ENCODE results near the gene SNRK.

DNA sequence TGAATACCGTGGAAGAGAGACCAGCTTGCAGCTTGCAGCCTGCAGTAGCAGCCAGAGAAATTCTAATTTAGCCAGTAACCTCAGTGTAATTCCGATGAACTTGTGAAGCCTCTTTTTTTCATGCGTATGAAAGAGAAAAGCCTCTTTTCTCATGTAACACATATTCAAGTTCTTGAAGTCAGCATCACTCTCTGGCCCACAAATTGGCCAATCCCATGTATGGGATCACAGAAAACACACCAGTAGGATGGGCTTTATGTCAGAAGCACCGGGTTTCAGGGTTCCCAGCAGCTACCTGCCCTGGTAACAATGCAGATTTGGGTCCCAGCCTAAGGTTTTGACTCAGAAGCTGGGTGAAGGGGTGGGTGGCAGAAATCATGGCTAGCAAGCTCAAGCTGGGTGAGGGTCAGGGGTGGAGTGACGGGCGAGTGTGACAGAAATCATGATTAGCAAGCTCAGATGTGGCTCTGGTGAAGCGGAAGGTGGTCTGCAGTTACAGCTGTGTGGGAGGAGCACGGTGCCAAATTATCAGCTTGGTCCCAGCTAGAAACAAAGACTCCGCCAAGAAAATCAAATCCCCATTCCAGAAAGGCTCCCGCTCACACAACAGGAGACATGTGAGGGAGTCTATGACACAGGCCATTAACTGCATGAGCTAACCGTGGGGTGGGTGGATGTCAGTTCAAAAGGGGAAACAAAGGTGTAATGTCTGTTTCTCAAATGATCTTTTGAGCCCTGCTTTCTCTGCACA is 86.6 kb downstream of the SNRK start:
- TF ChIP-seq, protein P1, sequence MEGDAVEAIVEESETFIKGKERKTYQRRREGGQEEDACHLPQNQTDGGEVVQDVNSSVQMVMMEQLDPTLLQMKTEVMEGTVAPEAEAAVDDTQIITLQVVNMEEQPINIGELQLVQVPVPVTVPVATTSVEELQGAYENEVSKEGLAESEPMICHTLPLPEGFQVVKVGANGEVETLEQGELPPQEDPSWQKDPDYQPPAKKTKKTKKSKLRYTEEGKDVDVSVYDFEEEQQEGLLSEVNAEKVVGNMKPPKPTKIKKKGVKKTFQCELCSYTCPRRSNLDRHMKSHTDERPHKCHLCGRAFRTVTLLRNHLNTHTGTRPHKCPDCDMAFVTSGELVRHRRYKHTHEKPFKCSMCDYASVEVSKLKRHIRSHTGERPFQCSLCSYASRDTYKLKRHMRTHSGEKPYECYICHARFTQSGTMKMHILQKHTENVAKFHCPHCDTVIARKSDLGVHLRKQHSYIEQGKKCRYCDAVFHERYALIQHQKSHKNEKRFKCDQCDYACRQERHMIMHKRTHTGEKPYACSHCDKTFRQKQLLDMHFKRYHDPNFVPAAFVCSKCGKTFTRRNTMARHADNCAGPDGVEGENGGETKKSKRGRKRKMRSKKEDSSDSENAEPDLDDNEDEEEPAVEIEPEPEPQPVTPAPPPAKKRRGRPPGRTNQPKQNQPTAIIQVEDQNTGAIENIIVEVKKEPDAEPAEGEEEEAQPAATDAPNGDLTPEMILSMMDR (tag by site-specific recombination; IDR thresholded peaks at IDR 0.05): no peak
- TF ChIP-seq ZNF558 (tag by site-specific recombination; IDR thresholded peaks at IDR 0.05) (no peak), ZNF2 (tag by site-specific recombination; IDR thresholded peaks at IDR 0.05) (no peak), ZNF707 (tag by site-specific recombination; IDR thresholded peaks at IDR 0.05) (no peak), ZNF596 (tag by site-specific recombination; IDR thresholded peaks at IDR 0.05) (no peak), ZFHX2 (tag by site-specific recombination; conservative IDR thresholded peaks at IDR 0.05) (no peak; the same call in 1 of the 2 replicates), ZNF660 (tag by site-specific recombination; IDR thresholded peaks at IDR 0.05) (no peak), ZNF585B (tag by site-specific recombination; IDR thresholded peaks at IDR 0.05) (no peak)
- TF ChIP-seq, protein P2, sequence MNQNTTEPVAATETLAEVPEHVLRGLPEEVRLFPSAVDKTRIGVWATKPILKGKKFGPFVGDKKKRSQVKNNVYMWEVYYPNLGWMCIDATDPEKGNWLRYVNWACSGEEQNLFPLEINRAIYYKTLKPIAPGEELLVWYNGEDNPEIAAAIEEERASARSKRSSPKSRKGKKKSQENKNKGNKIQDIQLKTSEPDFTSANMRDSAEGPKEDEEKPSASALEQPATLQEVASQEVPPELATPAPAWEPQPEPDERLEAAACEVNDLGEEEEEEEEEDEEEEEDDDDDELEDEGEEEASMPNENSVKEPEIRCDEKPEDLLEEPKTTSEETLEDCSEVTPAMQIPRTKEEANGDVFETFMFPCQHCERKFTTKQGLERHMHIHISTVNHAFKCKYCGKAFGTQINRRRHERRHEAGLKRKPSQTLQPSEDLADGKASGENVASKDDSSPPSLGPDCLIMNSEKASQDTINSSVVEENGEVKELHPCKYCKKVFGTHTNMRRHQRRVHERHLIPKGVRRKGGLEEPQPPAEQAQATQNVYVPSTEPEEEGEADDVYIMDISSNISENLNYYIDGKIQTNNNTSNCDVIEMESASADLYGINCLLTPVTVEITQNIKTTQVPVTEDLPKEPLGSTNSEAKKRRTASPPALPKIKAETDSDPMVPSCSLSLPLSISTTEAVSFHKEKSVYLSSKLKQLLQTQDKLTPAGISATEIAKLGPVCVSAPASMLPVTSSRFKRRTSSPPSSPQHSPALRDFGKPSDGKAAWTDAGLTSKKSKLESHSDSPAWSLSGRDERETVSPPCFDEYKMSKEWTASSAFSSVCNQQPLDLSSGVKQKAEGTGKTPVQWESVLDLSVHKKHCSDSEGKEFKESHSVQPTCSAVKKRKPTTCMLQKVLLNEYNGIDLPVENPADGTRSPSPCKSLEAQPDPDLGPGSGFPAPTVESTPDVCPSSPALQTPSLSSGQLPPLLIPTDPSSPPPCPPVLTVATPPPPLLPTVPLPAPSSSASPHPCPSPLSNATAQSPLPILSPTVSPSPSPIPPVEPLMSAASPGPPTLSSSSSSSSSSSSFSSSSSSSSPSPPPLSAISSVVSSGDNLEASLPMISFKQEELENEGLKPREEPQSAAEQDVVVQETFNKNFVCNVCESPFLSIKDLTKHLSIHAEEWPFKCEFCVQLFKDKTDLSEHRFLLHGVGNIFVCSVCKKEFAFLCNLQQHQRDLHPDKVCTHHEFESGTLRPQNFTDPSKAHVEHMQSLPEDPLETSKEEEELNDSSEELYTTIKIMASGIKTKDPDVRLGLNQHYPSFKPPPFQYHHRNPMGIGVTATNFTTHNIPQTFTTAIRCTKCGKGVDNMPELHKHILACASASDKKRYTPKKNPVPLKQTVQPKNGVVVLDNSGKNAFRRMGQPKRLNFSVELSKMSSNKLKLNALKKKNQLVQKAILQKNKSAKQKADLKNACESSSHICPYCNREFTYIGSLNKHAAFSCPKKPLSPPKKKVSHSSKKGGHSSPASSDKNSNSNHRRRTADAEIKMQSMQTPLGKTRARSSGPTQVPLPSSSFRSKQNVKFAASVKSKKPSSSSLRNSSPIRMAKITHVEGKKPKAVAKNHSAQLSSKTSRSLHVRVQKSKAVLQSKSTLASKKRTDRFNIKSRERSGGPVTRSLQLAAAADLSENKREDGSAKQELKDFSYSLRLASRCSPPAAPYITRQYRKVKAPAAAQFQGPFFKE (tag by site-specific recombination; IDR thresholded peaks at IDR 0.05; ENCODE audit: borderline replicate concordance): no peak
- TF ChIP-seq, protein P3, sequence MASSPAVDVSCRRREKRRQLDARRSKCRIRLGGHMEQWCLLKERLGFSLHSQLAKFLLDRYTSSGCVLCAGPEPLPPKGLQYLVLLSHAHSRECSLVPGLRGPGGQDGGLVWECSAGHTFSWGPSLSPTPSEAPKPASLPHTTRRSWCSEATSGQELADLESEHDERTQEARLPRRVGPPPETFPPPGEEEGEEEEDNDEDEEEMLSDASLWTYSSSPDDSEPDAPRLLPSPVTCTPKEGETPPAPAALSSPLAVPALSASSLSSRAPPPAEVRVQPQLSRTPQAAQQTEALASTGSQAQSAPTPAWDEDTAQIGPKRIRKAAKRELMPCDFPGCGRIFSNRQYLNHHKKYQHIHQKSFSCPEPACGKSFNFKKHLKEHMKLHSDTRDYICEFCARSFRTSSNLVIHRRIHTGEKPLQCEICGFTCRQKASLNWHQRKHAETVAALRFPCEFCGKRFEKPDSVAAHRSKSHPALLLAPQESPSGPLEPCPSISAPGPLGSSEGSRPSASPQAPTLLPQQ (tag by site-specific recombination; IDR thresholded peaks at IDR 0.05): no peak

All from HEK293 (cell line).